GM10266 (cell line): ENCODE data around the gene DIP2B.

Source experiments
- DNase-seq: peaks from one replicate; pipeline ENCODE4 v3.0.0; 2012; ENCODE audit errors: extremely low spot score
- TF ChIP-seq, protein P1 (sequence below): IDR thresholded peaks from 2 replicates; pipeline ENCODE4 v1.5.1; 2012; ENCODE audit warnings: mild to moderate bottlenecking, low read depth; ENCODE audit not compliant: control insufficient read depth, insufficient read depth; ENCODE audit errors: missing control alignments

The DIP2B gene

DNA sequence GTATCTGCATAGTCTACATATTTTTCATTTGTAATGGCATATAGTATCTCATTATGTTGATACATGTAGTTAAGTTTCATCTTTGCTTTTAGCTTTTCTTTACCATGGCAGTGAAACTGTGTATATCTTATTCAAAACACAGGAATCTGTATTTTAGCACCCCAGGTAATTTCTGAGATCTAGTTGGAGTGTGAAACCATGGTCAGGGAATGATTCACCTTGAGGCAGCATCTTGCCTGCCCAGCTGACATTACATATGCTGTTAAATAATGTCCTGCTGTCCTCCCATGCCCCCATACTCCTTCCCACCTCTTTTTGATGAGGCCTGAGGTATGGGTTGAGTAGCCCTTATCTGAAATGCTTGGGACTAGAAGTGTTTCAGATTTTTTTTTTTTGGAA lies 133.7 kb downstream of the DIP2B start:
- TF ChIP-seq, protein P1, sequence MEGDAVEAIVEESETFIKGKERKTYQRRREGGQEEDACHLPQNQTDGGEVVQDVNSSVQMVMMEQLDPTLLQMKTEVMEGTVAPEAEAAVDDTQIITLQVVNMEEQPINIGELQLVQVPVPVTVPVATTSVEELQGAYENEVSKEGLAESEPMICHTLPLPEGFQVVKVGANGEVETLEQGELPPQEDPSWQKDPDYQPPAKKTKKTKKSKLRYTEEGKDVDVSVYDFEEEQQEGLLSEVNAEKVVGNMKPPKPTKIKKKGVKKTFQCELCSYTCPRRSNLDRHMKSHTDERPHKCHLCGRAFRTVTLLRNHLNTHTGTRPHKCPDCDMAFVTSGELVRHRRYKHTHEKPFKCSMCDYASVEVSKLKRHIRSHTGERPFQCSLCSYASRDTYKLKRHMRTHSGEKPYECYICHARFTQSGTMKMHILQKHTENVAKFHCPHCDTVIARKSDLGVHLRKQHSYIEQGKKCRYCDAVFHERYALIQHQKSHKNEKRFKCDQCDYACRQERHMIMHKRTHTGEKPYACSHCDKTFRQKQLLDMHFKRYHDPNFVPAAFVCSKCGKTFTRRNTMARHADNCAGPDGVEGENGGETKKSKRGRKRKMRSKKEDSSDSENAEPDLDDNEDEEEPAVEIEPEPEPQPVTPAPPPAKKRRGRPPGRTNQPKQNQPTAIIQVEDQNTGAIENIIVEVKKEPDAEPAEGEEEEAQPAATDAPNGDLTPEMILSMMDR = no peak
- DNase-seq = no peak

DNA sequence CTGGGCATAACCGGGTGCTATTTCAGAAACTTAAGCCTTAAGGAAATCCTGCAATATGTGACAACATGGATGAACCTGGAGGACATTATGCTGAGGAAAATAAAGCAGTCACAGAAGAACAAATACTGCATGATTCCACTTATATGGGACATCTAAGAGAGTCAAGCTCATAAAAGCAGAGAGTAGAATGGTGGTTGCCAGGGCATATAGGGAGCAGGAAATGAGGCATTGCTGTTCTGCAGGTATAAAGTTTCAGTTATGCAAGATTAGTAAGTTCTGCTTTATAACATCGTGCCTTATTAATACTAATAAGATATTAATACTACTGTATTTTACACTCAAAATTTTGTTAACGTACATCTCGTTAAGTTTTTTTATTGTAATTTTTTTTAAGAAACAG lies 134.9 kb downstream of the DIP2B start:
- TF ChIP-seq, protein P1 = no peak

DNA sequence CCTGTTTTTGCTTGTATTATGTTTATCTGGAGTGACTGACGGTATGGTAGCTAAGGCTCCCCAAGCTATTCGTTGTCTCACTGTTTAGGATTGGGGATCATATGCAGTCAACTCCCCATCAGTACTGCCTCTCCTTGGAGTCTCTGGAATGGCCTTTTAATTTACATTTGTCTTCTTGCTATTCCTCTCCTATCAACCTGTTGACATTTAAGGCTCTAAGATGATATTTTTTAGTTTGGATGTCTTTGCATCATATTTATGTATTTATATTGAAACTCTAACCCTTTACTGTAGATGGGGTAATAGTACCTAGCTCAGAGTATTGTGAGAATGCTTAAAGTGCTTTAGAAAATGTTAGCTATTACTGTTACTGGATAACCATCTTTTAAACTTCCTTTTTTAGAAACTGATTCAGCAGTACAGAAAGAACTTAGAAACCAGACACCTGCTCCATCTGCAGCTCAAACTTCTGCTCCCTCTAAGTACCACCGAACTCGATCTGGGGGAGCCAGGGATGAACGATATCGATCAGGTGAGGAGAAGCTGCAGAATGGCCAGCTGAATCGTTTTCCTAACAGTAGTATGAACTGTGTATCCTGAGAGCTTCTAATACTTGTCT lies 135.6 kb downstream of the DIP2B start:
- no peak for DNase-seq
- TF ChIP-seq, protein P1 = no peak

More for the DNA sequence above, 134.9 kb downstream of the DIP2B start:
- no peak for DNase-seq

DNA sequence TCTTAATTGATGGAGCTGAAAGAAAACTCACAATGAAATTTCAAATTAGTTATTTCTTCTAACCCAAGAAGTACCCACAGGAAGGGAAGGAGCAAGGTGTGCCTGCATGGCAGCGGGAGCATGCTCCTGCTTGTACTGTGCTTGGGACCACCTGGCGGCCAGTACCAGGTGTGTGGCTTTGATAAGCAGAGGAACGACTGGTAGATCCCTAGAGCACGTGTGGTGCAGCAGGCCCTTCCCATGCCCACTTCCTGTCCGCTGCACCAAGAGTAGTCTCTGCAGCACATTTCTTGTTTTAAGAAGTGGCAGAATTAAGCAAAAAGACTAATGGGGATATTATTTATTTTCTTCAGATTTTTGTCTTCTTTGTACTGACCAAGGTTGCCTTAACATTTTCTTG lies 136.8 kb downstream of the DIP2B start:
- no peak for DNase-seq
- TF ChIP-seq, protein P1 = no peak

DNA sequence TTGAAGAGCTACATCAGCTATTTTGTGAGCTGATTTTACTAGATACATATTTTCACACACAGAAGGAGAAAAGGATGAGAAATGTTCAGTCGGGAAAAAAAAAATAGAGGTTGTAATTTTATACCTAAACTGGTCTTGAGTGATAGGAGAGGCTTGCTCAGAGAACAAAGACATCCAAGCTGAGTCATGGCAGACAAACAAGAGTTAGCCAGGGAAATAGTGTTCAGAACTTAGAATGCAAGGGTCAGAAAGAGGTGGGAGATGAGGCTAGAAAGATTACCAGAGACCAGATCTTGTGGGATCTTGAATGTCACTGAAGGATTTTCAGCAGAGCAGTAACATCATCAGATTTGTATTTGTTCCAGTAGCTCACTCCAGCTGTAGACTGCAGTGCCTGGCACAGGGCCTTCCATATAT lies 137.3 kb downstream of the DIP2B start:
- no peak for DNase-seq
- TF ChIP-seq, protein P1 = no peak

DNA sequence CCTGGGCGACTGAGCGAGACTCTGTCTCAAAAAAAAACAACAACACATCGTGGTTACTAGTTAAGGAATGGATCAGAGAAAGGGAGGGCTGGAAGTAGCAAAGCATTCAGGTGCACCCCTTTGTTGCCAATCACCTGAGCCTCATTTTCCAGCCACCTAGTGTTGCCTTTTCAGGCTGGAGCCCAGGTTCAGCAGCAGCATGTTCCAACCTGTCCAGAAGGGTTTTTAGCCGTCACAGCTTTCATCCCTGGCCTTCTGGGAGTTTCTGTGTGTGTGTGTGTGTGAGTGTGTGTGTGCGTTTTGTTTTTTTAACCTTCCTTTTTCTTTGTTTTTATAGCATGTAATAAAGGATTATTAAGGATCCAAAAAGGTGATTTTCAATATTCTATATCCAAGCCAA lies 138.0 kb downstream of the DIP2B start:
- TF ChIP-seq, protein P1 = no peak
- no peak for DNase-seq

DNA sequence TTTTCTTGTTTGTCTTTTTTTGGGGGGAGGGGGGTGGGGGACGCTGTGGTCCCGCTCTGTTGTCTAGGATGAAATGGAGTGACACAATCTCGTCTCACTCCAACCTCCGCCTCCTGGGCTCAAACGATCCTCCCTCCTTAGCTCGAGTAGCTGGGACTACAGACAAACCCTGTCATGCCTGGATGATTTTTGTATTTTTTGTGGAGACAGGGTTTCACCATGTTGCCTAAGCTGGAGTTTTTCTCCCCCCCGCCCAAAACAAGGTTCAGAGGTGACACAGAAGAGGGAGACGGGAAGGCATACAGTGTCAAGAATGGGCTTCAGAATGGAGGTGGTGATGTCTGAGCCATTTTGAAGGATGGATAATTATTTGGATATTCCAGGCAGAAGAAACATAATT lies 142.2 kb downstream of the DIP2B start:
- TF ChIP-seq, protein P1 = no peak
- DNase-seq = no peak
